KBM-7 (cell line): ENCODE results near the gene PLSCR1.
"Not testable (repeated sequence)": the region's sequence is repeated elsewhere in the genome, so short reads cannot be mapped to it uniquely, and the experiment has no call there.

Source experiments
- DNase-seq: peaks from one replicate; pipeline ENCODE4 v3.0.0-alpha.2; 2015
- in situ Hi-C: fragments of 300-500 bp; cut with MboI; formaldehyde crosslinking; loops from 2 replicates; pipeline ENCODE4 v1.14.3; 2020; ENCODE audit warnings: low sequenced_read_pairs, low pct_unique_long_range_greater_than_20kb, mixed read lengths

The PLSCR1 gene

DNA sequence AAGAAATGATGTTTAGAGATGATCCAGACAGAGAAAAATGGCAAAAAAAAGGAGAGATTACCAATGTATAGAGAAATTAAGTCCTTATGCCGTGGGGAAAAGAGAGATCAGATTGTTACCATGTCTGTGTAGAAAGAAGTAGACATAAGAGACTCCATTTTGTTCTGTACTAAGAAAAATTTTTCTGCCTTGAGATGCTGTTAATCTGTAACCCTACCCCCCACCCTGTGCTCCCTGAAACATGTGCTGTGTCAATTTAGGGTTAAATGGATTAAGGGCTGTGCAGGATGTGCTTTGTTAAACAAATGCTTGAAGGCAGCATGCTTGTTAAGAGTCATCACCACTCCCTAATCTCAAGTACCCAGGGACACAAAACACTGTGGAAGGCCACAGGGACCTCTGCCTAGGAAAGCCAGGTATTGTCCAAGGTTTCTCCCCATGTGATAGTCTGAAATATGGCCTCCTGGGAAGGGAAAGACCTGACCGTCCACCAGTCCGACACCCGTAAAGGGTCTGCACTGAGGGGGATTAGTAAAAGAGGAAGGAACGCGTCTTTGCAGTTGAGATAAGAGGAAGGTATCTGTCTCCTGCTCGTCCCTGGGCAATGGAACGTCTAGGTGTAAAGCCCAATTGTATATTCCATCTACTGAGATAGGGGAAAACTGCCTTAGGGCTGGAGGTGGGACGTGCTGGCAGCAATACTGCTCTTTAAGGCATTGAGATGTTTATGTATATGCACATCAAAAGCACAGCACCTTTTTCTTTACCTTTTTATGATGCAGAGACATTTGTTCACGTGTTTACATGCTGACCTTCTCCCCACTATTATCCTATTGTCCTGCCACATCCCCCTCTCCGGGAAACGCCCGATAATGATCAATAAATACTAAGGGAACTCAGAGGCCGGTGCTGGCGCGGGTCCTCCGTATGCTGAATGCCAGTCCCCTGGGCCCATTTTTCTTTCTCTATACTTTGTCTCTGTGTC is 21.9 kb downstream of the PLSCR1 start:
- DNase-seq, in situ Hi-C loops: not testable (repeated sequence)

DNA sequence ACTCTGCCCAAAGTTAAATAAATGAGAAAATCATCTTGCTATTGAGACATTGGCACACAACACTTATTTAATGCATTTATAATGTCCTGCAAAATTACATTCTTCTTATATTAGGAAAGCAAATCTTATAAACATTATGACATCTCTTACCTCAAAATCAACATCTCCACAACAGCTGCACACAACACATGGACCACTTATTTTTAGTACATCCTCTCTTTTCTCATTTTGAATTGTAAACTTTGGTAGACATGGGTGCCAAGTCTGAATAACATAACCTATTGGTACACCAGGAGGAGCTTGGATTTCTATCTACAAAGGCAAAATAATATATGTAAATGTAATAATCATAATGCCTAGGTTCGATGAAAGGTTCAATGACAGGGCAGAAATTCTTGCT is 23.0 kb downstream of the PLSCR1 start:
- in situ Hi-C loops: no loop called here
- no peak for DNase-seq

DNA sequence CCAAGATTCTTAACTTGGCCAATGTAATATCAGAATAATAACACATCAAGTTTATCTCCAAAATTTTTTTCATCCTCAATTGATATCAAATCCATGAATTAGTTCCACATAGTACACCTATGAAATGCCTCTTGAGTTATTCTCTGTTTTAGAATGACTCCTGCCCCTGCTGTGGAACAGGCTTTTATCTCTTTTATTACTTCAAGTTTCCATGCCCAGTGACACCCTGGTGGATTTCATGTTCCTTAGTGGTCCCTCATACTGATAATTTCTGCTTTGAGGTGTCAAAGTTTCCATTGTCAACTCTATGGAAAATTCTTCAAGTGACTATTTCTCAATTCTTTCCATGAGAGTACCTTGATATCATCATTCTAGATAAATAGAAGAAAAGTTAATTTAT is 24.6 kb downstream of the PLSCR1 start:
- in situ Hi-C loops: no loop called here
- DNase-seq: no peak

- DNase-seq: no peak
- in situ Hi-C loops: no loop called here
Observed at GRCh38 chr3:146517684-146518435, 26.5 kb downstream of the PLSCR1 start.

DNA sequence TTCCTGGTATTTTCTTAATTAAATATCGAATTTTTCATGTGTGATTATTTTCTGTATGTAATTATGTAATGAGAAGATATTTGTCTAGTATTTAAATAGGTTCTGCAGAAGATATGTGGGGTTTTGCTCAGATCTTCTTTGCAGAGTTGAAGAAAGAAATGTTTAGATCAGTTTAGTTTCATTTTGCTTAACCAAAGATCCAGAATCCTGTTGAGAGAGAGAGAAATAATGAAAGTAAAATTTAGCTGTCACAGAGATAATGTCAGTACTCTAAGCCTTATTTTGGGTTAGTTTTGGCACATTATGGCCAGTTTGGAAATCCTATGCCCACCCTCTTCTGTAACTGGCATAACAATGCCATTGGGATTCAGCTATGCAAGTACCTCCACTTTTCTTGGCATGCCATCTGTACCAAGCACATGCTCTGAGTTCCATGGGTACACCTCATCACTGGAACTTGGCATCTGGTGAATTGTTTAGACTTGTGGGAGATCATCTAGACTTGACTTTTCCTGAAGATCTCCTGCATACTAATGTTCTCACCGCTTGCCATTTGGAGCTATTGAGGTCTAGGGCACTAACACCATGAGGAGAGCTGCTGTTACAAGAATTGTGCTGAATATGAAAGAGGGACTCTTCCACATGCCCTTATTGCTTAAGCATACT is 30.9 kb downstream of the PLSCR1 start:
- no peak for DNase-seq
- in situ Hi-C loops: no loop called here

DNA sequence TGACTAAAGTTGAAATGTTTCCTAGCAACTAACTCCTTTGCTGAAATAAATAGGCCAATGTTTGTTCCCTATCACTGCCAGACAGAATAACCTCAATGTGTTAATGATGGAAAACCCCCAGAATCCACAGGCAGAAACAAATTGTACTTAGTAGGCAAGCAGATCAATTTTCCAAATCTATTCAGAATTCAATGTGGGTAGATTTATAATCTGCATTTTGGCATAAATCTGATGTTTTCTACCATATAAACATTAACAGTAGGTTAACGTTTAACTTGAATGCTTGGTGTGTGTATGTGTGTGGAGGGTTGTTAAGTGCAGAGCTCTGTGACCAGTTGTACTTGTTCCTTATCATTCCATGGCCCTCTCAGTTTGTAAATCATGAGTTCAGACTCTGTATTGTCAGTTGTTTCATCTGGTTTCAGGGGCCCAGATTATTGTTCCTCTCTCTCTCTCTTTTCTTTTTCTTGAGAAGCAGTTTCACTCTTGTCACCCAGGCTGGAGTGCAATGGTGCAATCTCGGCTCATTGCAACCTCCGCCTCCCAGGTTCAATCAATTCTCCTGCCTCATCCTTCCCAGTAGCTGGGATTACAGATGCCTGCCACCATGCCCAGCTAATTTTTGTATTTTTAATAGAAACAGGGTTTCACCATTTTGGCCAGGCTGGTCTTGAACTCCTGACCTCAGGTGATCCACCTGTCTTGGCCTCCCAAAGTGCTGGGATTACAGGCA is 32.8 kb downstream of the PLSCR1 start:
- in situ Hi-C loops: no loop called here

GRCh38 chr3:146507331-146508120 is 36.9 kb downstream of the PLSCR1 start:
- DNase-seq: no peak
- in situ Hi-C loops: no loop called here

More for the DNA sequence above, 32.8 kb downstream of the PLSCR1 start:
- DNase-seq: no peak

- in situ Hi-C loops: no loop called here
- DNase-seq: no peak
Observed at GRCh38 chr3:146505516-146505915, 38.9 kb downstream of the PLSCR1 start.

DNA sequence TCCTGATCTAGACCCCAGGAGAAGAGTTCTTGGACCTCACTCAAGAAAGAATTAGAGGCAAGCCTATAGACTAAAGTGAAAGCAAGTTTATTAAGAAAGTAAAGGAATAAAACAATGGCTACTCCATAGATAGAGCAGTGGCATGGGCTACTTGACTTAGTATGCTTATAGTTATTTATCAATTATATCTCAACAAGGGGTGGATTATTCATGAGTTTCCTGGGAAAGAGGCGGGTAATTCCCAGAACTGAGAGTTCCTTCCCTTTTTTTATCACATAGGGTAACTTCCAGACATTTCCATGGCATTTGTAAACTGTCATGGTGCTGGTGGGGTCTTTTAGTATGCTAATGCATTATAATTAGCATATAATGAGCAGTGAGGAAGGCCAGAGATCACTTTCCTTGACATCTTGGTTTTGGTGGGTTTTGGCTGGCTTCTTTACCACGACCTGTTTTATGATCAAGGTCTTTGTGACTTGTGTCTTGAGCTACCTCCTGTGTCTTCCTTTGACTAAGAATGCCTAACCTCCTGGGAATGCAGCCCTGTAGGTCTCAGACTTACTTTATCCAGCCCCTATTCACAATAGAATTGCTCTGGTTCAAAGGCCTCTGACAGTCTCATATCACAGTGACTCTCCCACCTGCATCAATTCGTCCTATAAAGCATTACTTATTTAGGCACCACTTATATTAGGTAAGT is 39.8 kb downstream of the PLSCR1 start:
- in situ Hi-C loops: no loop called here

GRCh38 chr3:146503461-146504202 is 40.8 kb downstream of the PLSCR1 start:
- in situ Hi-C loops: no loop called here
- no peak for DNase-seq

More for the DNA sequence above, 39.8 kb downstream of the PLSCR1 start:
- no peak for DNase-seq

DNA sequence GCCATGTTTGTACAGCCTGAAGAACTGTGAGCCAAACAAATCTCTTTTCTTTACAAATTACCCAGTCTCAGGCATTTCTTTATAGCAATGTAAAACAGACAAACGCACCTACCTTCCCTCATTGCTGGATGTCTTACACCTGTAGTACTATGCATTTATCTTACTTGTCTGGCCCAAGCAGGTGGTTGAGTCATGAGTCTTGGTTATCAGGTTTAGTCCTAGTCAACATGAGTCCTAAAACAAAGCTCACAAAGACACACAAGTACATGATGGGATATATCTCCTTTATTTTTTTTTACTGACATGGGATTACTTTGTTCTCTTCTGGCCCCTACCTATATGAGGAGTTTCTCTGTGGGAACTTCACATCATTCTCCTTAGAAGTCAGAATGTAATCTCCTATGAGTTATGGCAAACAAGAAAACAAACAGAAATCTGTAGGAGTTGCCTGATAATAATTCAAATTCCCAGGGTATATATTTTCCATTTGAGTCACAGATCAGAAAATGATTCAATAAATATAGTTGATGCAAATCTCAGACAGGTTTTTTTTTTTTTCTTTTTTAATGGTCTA is 41.4 kb downstream of the PLSCR1 start:
- in situ Hi-C loops: no loop called here
- no peak for DNase-seq

- in situ Hi-C loops: no loop called here
- DNase-seq: no peak
Observed at GRCh38 chr3:146501752-146502151, 42.7 kb downstream of the PLSCR1 start.

DNA sequence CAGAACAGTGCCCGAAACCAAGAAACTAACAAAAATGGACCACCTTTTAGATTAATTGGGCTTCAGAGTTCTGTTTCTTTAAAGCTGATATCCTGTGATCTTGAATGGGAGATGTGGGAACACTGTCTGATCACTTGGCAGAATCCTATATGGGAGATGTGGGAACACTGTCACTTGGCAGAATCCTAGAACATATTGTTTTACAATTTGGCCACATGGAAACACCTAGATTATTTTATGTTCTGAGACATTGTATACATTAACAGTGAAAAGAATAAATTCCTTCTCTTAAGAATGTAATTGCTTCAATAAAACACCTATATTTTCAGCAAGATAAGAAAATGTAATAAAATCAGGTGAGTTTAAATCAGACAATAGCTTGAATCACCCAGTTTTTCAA is 44.7 kb downstream of the PLSCR1 start:
- DNase-seq: no peak
- in situ Hi-C loops: no loop called here

GRCh38 chr3:146498002-146498736 is 46.2 kb downstream of the PLSCR1 start:
- DNase-seq: no peak
- in situ Hi-C loops: no loop called here

GRCh38 chr3:146497145-146497843 is 47.1 kb downstream of the PLSCR1 start:
- DNase-seq, in situ Hi-C loops: not testable (repeated sequence)

GRCh38 chr3:146496726-146497125 is 47.7 kb downstream of the PLSCR1 start:
- in situ Hi-C loops: no loop called here
- no peak for DNase-seq
